LNCaP clone FGC (cell line): ENCODE results near the gene GPR162.

Experiments used
- DNase-seq: peaks from one replicate; pipeline ENCODE4 v3.0.0-alpha.2; 2011; ENCODE audit warnings: low read depth
- H3K4me3 ChIP-seq: 2 replicates; pipeline ENCODE4 v1.5.1; 2011; ENCODE audit warnings: mild to moderate bottlenecking, low read depth, low read length, control low read depth
- CTCF ChIP-seq: IDR thresholded peaks from 2 replicates; pipeline ENCODE4 v1.5.1; 2012; ENCODE audit warnings: mild to moderate bottlenecking; ENCODE audit not compliant: control insufficient read depth, insufficient read depth; ENCODE audit errors: extremely low read depth

The GPR162 gene

GRCh38 chr12:6854036-6854435 lies 32.4 kb downstream of the GPR162 start:
- DNase-seq: no peak
- no peak for TF ChIP-seq CTCF
- peak overlapping the region; percentile 88 for H3K4me3 ChIP-seq

GRCh38 chr12:6855322-6855721 lies 33.7 kb downstream of the GPR162 start:
- TF ChIP-seq CTCF: no peak
- no peak for DNase-seq
- no peak overlapping the region for H3K4me3 ChIP-seq

GRCh38 chr12:6858799-6859198 lies 37.2 kb downstream of the GPR162 start:
- no peak for TF ChIP-seq CTCF
- H3K4me3 ChIP-seq: no peak overlapping the region
- no peak for DNase-seq

- no peak for DNase-seq
- H3K4me3 ChIP-seq: no peak overlapping the region
- TF ChIP-seq CTCF: no peak
Observed at GRCh38 chr12:6860116-6860515, 38.5 kb downstream of the GPR162 start.

GRCh38 chr12:6860942-6861341 lies 39.3 kb downstream of the GPR162 start:
- TF ChIP-seq CTCF: no peak

GRCh38 chr12:6861391-6861790 lies 39.8 kb downstream of the GPR162 start:
- DNase-seq: no peak
- H3K4me3 ChIP-seq: no peak overlapping the region
- TF ChIP-seq CTCF: no peak

More at GRCh38 chr12:6860942-6861341, 39.3 kb downstream of the GPR162 start:
- no peak overlapping the region for H3K4me3 ChIP-seq
- no peak for DNase-seq

GRCh38 chr12:6863033-6863432 lies 41.4 kb downstream of the GPR162 start:
- H3K4me3 ChIP-seq: no peak overlapping the region

More at GRCh38 chr12:6863033-6863432, 41.4 kb downstream of the GPR162 start:
- no peak for TF ChIP-seq CTCF
- DNase-seq: no peak
